ENCODE results near the gene AMOTL2.

The AMOTL2 gene

GRCh38 chr3:134334231-134334900, 39.9 kb downstream of the AMOTL2 start:
- no peak overlapping the region for H3K4me3 ChIP-seq (ENCODE audit: low read depth, low read length)

GRCh38 chr3:134333522-134334181, 40.6 kb downstream of the AMOTL2 start:
- no peak for TF ChIP-seq CTCF (IDR thresholded peaks at IDR 0.05; ENCODE audit: borderline replicate concordance, insufficient read depth, low read depth, low read length)
- no peak overlapping the region for H3K4me3 ChIP-seq (ENCODE audit: low read depth, low read length)

More at GRCh38 chr3:134334231-134334900, 39.9 kb downstream of the AMOTL2 start:
- TF ChIP-seq CTCF (IDR thresholded peaks at IDR 0.05; ENCODE audit: borderline replicate concordance, insufficient read depth, low read depth, low read length): no peak

GRCh38 chr3:134332344-134332743, 41.9 kb downstream of the AMOTL2 start:
- no peak for TF ChIP-seq CTCF (IDR thresholded peaks at IDR 0.05; ENCODE audit: borderline replicate concordance, insufficient read depth, low read depth, low read length)
- H3K4me3 ChIP-seq (ENCODE audit: low read depth, low read length): no peak overlapping the region

- H3K4me3 ChIP-seq (ENCODE audit: low read depth, low read length): no peak overlapping the region
- no peak for TF ChIP-seq CTCF (IDR thresholded peaks at IDR 0.05; ENCODE audit: borderline replicate concordance, insufficient read depth, low read depth, low read length)
Observed at GRCh38 chr3:134331811-134332199, 42.4 kb downstream of the AMOTL2 start.

- H3K4me3 ChIP-seq (ENCODE audit: low read depth, low read length): no peak overlapping the region
Observed at GRCh38 chr3:134330883-134331810, 43.1 kb downstream of the AMOTL2 start.

GRCh38 chr3:134328846-134329245, 45.4 kb downstream of the AMOTL2 start:
- no peak overlapping the region for H3K4me3 ChIP-seq (ENCODE audit: low read depth, low read length)
- no peak for TF ChIP-seq CTCF (IDR thresholded peaks at IDR 0.05; ENCODE audit: borderline replicate concordance, insufficient read depth, low read depth, low read length)

More at GRCh38 chr3:134330883-134331810, 43.1 kb downstream of the AMOTL2 start:
- TF ChIP-seq CTCF (IDR thresholded peaks at IDR 0.05; ENCODE audit: borderline replicate concordance, insufficient read depth, low read depth, low read length): no peak
